ENCODE data around the gene STMN3. TPM values are rescaled to one million over a fixed set of nuclear protein-coding genes. Genes with fewer than 3 reads are reported as not detected.

Gene STMN3
- total and polyA plus RNA-seq, 8 donors, result 12.6 to 47.0 (median 34.4) TPM

DNA sequence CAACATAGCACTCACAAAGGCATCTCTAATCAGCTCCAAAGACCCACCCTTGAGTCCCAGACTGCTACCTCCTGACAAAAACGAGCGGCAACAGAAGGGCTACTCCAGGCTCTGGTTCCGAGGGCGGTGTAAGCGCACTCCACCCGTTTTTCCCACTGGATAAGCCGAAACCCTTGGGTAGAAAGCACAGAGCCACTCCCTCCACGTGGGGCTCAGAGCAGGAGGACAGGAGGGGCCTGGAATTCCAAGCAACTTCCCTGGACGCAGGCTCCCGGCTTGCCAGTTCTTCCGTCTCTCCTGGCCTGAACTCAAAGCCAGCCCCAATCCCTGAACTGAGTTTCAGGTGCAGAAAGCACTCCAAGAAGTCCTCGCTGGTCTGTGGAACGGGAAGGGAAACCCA is 33.7 kb downstream of the STMN3 start:
- Histone ChIP-seq H3K4me1 (peaks cover 1 to 3% of the 10 kb centered on the region in 2 donors), H3K27me3 (no peaks in the 10 kb centered on the region), H3K4me3 (no peak overlapping the region), H3K36me3 (peaks cover 0 to 56% of the 10 kb centered on the region in 2 donors), H3K9me3 (no peaks in the 10 kb centered on the region), H3K27ac (no peak overlapping the region)
- intact Hi-C loops (cut with DNase I), result no loop called here
- ATAC-seq (peak; percentile 29), DNase-seq (peak in 1 of 4 donors; percentile 41)
- TF ChIP-seq, protein P1, sequence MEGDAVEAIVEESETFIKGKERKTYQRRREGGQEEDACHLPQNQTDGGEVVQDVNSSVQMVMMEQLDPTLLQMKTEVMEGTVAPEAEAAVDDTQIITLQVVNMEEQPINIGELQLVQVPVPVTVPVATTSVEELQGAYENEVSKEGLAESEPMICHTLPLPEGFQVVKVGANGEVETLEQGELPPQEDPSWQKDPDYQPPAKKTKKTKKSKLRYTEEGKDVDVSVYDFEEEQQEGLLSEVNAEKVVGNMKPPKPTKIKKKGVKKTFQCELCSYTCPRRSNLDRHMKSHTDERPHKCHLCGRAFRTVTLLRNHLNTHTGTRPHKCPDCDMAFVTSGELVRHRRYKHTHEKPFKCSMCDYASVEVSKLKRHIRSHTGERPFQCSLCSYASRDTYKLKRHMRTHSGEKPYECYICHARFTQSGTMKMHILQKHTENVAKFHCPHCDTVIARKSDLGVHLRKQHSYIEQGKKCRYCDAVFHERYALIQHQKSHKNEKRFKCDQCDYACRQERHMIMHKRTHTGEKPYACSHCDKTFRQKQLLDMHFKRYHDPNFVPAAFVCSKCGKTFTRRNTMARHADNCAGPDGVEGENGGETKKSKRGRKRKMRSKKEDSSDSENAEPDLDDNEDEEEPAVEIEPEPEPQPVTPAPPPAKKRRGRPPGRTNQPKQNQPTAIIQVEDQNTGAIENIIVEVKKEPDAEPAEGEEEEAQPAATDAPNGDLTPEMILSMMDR (IDR thresholded peaks at IDR 0.05), result no peak

- TF ChIP-seq, protein P1 (IDR thresholded peaks at IDR 0.05), result no peak
- DNase-seq, result peak in 1 of 4 donors; percentile 64
- intact Hi-C loops (cut with DNase I), result no loop called here
Observed at GRCh38 chr20:63619086-63619485, 34.1 kb downstream of the STMN3 start.

GRCh38 chr20:63618291-63618980 is 34.8 kb downstream of the STMN3 start:
- DNase-seq (peak in 2 of 4 donors; percentile 6 to 10), ATAC-seq (no peak)
- no peak overlapping the region for H3K4me3 ChIP-seq
- TF ChIP-seq, protein P1 (IDR thresholded peaks at IDR 0.05), result no peak
- intact Hi-C loops (cut with DNase I), result no loop called here
- H3K27ac ChIP-seq, result no peak overlapping the region
- H3K36me3 ChIP-seq, result peaks cover 0 to 60% of the 10 kb centered on the region in 2 donors
- H3K4me1 ChIP-seq, result peaks cover under 1 to 3% of the 10 kb centered on the region in 2 donors
- H3K27me3 ChIP-seq, result no peaks in the 10 kb centered on the region
- no peaks in the 10 kb centered on the region for H3K9me3 ChIP-seq

More at GRCh38 chr20:63619086-63619485, 34.1 kb downstream of the STMN3 start:
- Histone ChIP-seq H3K27ac (no peak overlapping the region), H3K9me3 (no peaks in the 10 kb centered on the region), H3K4me1 (peaks cover 0 to 3% of the 10 kb centered on the region in 2 donors), H3K27me3 (no peaks in the 10 kb centered on the region), H3K36me3 (peaks cover 0 to 56% of the 10 kb centered on the region in 2 donors), H3K4me3 (no peak overlapping the region)
- no peak for ATAC-seq

DNA sequence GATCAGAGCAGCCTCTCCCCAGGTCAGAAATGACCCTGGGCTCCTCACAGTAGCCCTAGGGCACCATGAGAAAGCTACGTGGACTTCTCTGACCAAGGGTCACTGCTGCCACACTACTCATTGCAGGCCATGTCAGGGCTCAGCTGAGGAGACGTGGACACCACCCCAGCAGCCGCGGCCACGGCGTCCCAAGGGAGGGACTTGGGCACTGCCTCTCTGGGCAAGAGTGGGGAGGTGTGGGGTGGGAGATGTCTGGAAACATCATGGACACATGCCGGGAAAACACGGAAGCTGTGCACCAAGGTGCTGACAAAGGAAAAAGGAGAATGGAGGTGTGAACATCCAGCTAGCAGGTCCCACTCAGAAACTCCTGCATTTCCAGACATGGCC is 35.4 kb downstream of the STMN3 start:
- H3K27ac ChIP-seq, result no peak overlapping the region
- peak in 1 of 4 donors; percentile 55 for DNase-seq
- intact Hi-C loops (cut with DNase I), result no loop called here
- no peak overlapping the region for H3K4me3 ChIP-seq
- no peaks in the 10 kb centered on the region for H3K9me3 ChIP-seq
- TF ChIP-seq, protein P1 (IDR thresholded peaks at IDR 0.05), result no peak
- peaks cover 3 to 6% of the 10 kb centered on the region in 2 donors for H3K4me1 ChIP-seq
- no peaks in the 10 kb centered on the region for H3K27me3 ChIP-seq
- ATAC-seq, result no peak
- H3K36me3 ChIP-seq, result peaks cover 0 to 60% of the 10 kb centered on the region in 2 donors

DNA sequence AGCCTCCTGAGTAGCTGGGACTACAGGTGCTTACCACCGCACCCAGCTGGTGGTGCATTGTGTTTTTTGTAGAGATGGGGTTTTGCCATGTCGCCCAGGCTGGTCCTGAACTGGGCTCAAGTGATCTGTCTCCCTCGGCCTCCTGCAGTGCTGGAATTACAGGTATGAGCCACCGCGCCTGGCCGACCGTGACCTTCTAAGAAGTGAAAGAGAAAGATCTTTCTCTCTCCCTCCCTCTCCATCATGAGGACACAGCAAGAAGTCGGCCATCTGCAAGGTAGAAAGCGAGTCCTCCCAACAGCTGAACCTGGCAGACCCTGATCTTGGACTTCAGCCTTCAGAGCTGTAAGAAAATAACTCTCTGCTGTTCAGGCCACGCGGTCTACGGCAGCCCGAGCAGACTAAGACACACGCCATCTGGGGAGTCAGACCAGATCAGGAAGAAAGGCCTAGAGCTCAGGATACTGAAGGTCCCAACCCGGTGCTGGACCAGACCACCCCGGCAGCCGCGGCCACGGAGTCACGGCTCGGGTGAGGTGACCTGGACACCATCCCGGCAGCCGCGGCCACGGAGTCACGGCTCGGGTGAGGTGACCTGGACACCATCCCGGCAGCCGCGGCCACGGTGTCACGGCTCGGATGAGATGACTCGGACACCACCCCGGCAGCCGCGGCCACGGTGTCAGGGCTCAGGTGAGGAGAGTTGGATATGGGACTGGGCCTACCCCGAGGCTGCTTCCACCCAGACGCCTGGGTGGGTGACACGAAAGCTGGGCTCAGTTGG is 35.9 kb downstream of the STMN3 start:
- Histone ChIP-seq H3K9me3 (no peaks in the 10 kb centered on the region), H3K27me3 (no peaks in the 10 kb centered on the region), H3K27ac (no peak overlapping the region), H3K36me3 (peaks cover 0 to 58% of the 10 kb centered on the region in 2 donors), H3K4me3 (no peak overlapping the region), H3K4me1 (peaks cover 3 to 12% of the 10 kb centered on the region in 2 donors)
- DNase-seq (peak in 1 of 4 donors; percentile 77), ATAC-seq (no peak)
- TF ChIP-seq, protein P1 (IDR thresholded peaks at IDR 0.05), result no peak
- intact Hi-C loops (cut with DNase I), result no loop called here

Measured in left lung (tissue), 10 donors.